PC-9 (cell line): ENCODE measurements around the gene C6orf58. TPM values are rescaled to one million over a fixed set of nuclear protein-coding genes. Genes with fewer than 3 reads are reported as not detected.

ENCODE experiments used
- BruUV-seq: library from RNA; stranded (reverse); fragments of 400-500 nt; replicated peaks from 2 replicates; lab custom pipeline; 2021; lab: Mats Ljungman, UMichigan
- CTCF ChIA-PET: fragments of 300-600 bp; sonication (Branson Sonifier 250); formaldehyde crosslinking; loops from one replicate; lab custom pipeline; 2022; ENCODE audit warnings: antibody characterized with exemption; lab: Charles Lee
- POLR2A ChIA-PET: fragments of 300-600 bp; sonication (Branson Sonifier 250); formaldehyde crosslinking; loops from one replicate; lab custom pipeline; 2022; ENCODE audit warnings: antibody characterized with exemption; ENCODE audit not compliant: unreplicated experiment; lab: Charles Lee
- DNase-seq, 2 experiments: peaks; one replicate each; pipeline versions ENCODE4 v3.0.0 to v3.0.0-alpha.2; 2015 to 2022; ENCODE audit warnings: mixed read lengths in 1 of 2
- H2AFZ ChIP-seq: fragments of 200-600 bp; sonication (generic); 2 replicates; pipeline ENCODE4 v1.8.1; 2017; ENCODE audit warnings: antibody characterized with exemption
- H3F3A ChIP-seq: fragments of 200-600 bp; sonication (generic); 2 replicates; pipeline ENCODE4 v1.8.1; 2017; ENCODE audit warnings: antibody characterized with exemption, mild to moderate bottlenecking, low read depth; ENCODE audit not compliant: insufficient read depth
- H3K27ac ChIP-seq: fragments of 200-600 bp; sonication (generic); 2 replicates; pipeline ENCODE4 v1.6.1; 2016; ENCODE audit warnings: mixed run types
- H3K27me3 ChIP-seq: fragments of 200-600 bp; sonication (generic); 2 replicates; pipeline ENCODE4 v1.6.1; 2016; ENCODE audit warnings: low read depth, mixed run types; ENCODE audit not compliant: insufficient read depth
- H3K36me3 ChIP-seq: fragments of 200-600 bp; sonication (generic); 2 replicates; pipeline ENCODE4 v1.6.1; 2016; ENCODE audit warnings: low read depth, mixed run types
- H3K4me1 ChIP-seq: fragments of 200-600 bp; sonication (generic); replicated peaks from 2 replicates; pipeline ENCODE4 v1.6.1; 2016; ENCODE audit warnings: mixed run types; ENCODE audit not compliant: insufficient read depth
- H3K4me2 ChIP-seq: fragments of 200-600 bp; sonication (generic); 2 replicates; pipeline ENCODE4 v1.6.1; 2017; ENCODE audit warnings: mixed run types
- H3K4me3 ChIP-seq: fragments of 200-600 bp; sonication (generic); 2 replicates; pipeline ENCODE4 v1.6.1; 2016; ENCODE audit warnings: mixed run types
- H3K79me2 ChIP-seq: fragments of 200-600 bp; sonication (generic); 2 replicates; pipeline ENCODE4 v1.6.1; 2017; ENCODE audit warnings: low read depth, mixed run types
- H3K9me2 ChIP-seq: fragments of 200-600 bp; sonication (generic); 2 replicates; pipeline ENCODE4 v1.8.1; 2017; ENCODE audit warnings: mild to moderate bottlenecking; ENCODE audit not compliant: insufficient read depth
- H3K9me3 ChIP-seq: fragments of 200-600 bp; sonication (generic); 2 replicates; pipeline ENCODE4 v1.8.1; 2016; ENCODE audit warnings: low read depth; ENCODE audit not compliant: insufficient read depth
- H4K20me1 ChIP-seq: fragments of 200-600 bp; sonication (generic); 2 replicates; pipeline ENCODE4 v1.8.1; 2017; ENCODE audit not compliant: insufficient read depth
- EZH2 ChIP-seq: fragments of 200-600 bp; sonication (generic); IDR thresholded peaks from 2 replicates; pipeline ENCODE4 v1.8.0; 2017; ENCODE audit warnings: antibody characterized with exemption, low read depth
- intact Hi-C: fragments of 100-400 bp; cut with micrococcal nuclease; formaldehyde crosslinking; loops from one replicate; pipeline ENCODE4 v1.10.0; 2022; ENCODE audit not compliant: unreplicated experiment
- total RNA-seq: library from RNA; stranded (reverse); gene quantifications from 2 replicates; pipeline ENCODE4 v1.2.3, GENCODE V29; 2021
- TF ChIP-seq, protein P1 (sequence below): fragments of 200-600 bp; sonication (generic); conservative IDR thresholded peaks from 2 replicates; pipeline ENCODE4 v1.6.1; 2017; ENCODE audit warnings: mixed run types, antibody characterized with exemption, mild to moderate bottlenecking, moderate library complexity

Gene C6orf58
- total RNA-seq, 1 experiment from 2014 or later, result not detected

GRCh38 chr6:127561660-127562059, 15.3 kb upstream of the C6orf58 start:
- H3F3A ChIP-seq, result peaks cover 6% of the 10 kb centered on the region; the same call in 1 of the 2 replicates
- H3K4me2 ChIP-seq, result no peak overlapping the region
- DNase-seq, result peak in 1 of 2 experiments; percentile 61
- no TSS peak for BruUV-seq
- intact Hi-C loops, result no loop called here
- H3K79me2 ChIP-seq, result no peaks in the 10 kb centered on the region
- no peaks in the 10 kb centered on the region for H3K27me3 ChIP-seq
- H4K20me1 ChIP-seq, result no peaks in the 10 kb centered on the region
- TF ChIP-seq, protein P1, sequence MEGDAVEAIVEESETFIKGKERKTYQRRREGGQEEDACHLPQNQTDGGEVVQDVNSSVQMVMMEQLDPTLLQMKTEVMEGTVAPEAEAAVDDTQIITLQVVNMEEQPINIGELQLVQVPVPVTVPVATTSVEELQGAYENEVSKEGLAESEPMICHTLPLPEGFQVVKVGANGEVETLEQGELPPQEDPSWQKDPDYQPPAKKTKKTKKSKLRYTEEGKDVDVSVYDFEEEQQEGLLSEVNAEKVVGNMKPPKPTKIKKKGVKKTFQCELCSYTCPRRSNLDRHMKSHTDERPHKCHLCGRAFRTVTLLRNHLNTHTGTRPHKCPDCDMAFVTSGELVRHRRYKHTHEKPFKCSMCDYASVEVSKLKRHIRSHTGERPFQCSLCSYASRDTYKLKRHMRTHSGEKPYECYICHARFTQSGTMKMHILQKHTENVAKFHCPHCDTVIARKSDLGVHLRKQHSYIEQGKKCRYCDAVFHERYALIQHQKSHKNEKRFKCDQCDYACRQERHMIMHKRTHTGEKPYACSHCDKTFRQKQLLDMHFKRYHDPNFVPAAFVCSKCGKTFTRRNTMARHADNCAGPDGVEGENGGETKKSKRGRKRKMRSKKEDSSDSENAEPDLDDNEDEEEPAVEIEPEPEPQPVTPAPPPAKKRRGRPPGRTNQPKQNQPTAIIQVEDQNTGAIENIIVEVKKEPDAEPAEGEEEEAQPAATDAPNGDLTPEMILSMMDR, result no peak
- no peak for TF ChIP-seq EZH2
- H3K27ac ChIP-seq, result no peak overlapping the region
- peaks cover 6% of the 10 kb centered on the region; the same call in 1 of the 2 replicates for H3K4me1 ChIP-seq
- no peaks in the 10 kb centered on the region for H3K9me2 ChIP-seq
- ChIA-PET POLR2A (no interaction called here), CTCF (no interaction called here)
- no peak overlapping the region for H3K4me3 ChIP-seq
- H3K36me3 ChIP-seq, result no peaks in the 10 kb centered on the region
- H3K9me3 ChIP-seq, result peaks cover 3% of the 10 kb centered on the region; the same call in 1 of the 2 replicates
- no peak overlapping the region for H2AFZ ChIP-seq

DNA sequence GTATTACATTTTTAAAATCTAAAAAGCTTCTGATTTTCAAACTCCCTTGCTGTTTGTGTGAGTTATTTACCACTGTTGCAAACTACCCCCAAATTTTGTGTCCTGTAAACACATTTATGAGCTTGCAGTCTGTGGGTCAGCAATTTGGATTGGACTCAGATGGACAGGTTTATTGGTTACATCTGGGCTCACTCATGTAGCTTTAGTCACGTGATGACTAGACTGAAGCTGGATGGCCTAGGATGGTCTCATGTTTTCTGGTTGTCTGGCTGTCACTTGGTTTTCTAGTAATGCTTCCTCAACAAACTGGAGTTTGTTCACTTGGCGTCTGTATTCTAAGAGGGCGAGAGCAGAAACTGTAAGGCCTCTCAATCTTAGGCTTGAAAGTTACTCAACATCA, 12.2 kb upstream of the C6orf58 start:
- BruUV-seq, result no TSS peak
- 0 out of 2 replicates have a peak overlapping the region, but pooled peaks have one; percentile 28 for H2AFZ ChIP-seq
- peaks cover 3% of the 10 kb centered on the region; the same call in 1 of the 2 replicates for H3K9me3 ChIP-seq
- TF ChIP-seq EZH2, result no peak
- TF ChIP-seq, protein P1, result no peak
- no peaks in the 10 kb centered on the region for H3K79me2 ChIP-seq
- no peak overlapping the region for H3K4me2 ChIP-seq
- DNase-seq, result no peak
- peaks cover 6% of the 10 kb centered on the region; the same call in 1 of the 2 replicates for H3K4me1 ChIP-seq
- ChIA-PET POLR2A (no interaction called here), CTCF (interaction anchor here (0.7 kb wide), 1 partner anchor 20 kb away, joined by 3 read pairs; no protein-coding TSS in a partner anchor)
- no peak overlapping the region for H3K4me3 ChIP-seq
- H3F3A ChIP-seq, result peaks cover 6% of the 10 kb centered on the region; the same call in 1 of the 2 replicates
- no peaks in the 10 kb centered on the region for H3K36me3 ChIP-seq
- H3K27ac ChIP-seq, result no peak overlapping the region
- no peaks in the 10 kb centered on the region for H4K20me1 ChIP-seq
- H3K9me2 ChIP-seq, result no peaks in the 10 kb centered on the region
- no peaks in the 10 kb centered on the region for H3K27me3 ChIP-seq
- intact Hi-C loops, result no loop called here

GRCh38 chr6:127566119-127566518, 10.9 kb upstream of the C6orf58 start:
- no peak for DNase-seq
- Histone ChIP-seq H3K36me3 (no peaks in the 10 kb centered on the region), H3K79me2 (no peaks in the 10 kb centered on the region), H3K27ac (no peak overlapping the region), H3K4me1 (peaks cover 6% of the 10 kb centered on the region), H3F3A (peaks cover 6% of the 10 kb centered on the region; the same call in 1 of the 2 replicates), H4K20me1 (no peaks in the 10 kb centered on the region), H3K9me2 (no peaks in the 10 kb centered on the region), H3K4me3 (no peak overlapping the region), H2AFZ (no peak overlapping the region), H3K4me2 (no peak overlapping the region), H3K27me3 (no peaks in the 10 kb centered on the region), H3K9me3 (peaks cover 3% of the 10 kb centered on the region; the same call in 1 of the 2 replicates)
- intact Hi-C loops, result no loop called here
- no TSS peak for BruUV-seq
- ChIA-PET CTCF (no interaction called here), POLR2A (no interaction called here)
- no peak for TF ChIP-seq EZH2
- TF ChIP-seq, protein P1, result no peak
